ENCODE data around the gene EIF3B.
"Not testable (repeated sequence)": the region's sequence is repeated elsewhere in the genome, so short reads cannot be mapped to it uniquely, and the experiment has no call there.

Gene EIF3B

DNA sequence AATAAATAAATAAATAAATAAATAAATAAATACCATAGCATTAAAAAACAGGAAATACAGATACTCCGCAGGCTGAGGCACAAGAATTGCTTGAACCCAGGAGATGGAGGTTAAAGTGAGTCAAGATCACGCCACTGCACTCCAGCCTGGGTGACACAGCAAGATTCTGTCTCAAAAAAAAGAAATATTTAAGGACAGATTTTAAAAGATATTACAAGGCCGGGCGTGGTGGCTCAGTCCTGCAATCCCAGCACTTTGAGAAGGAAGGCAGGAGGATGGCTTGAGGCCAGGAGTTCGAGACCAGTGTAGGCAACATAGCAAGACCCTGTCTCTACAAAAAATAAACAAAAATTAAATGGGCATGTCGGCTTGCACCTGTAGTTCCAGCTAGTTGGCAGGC, 22.9 kb upstream of the EIF3B start:
- no peak overlapping the region for H3K27ac ChIP-seq (ENCODE audit: low read depth, low read length)
- no peak overlapping the region for H3K4ac ChIP-seq (ENCODE audit: low read depth, low read length)
- no peak overlapping the region for H2AK5ac ChIP-seq (ENCODE audit: low read length)
- H4K5ac ChIP-seq (ENCODE audit: low read length), result no peak overlapping the region
- DNase-seq, result no peak
- H2BK120ac ChIP-seq (ENCODE audit: low read depth, low read length), result no peak overlapping the region
- H3K56ac ChIP-seq (ENCODE audit: low read length), result no peak overlapping the region
- no peaks in the 10 kb centered on the region for H3K4me1 ChIP-seq (ENCODE audit: control insufficient read depth, low read depth, low read length)
- no peak overlapping the region for H2BK15ac ChIP-seq (replicated peaks; ENCODE audit: low read depth)
- H3K4me3 ChIP-seq (ENCODE audit: low read length), result no peak overlapping the region
- H2BK5ac ChIP-seq (ENCODE audit: low read length), result no peak overlapping the region
- no peaks in the 10 kb centered on the region for H3K79me2 ChIP-seq (ENCODE audit: control insufficient read depth, insufficient read depth, low read length)
- no peaks in the 10 kb centered on the region for H3K36me3 ChIP-seq (ENCODE audit: control insufficient read depth, insufficient read depth, low read length)
- no peak overlapping the region for H4K8ac ChIP-seq (ENCODE audit: low read depth, low read length)
- no peak overlapping the region for H3K23ac ChIP-seq (ENCODE audit: low read length)
- no CpG with 5 or more reads among the region's 6 CpGs for WGBS (ENCODE audit: extremely low coverage, insufficient coverage, low lambda C conversion rate)
- no peak overlapping the region for H3K4me2 ChIP-seq (ENCODE audit: low read length)
- no peaks in the 10 kb centered on the region for H3K79me1 ChIP-seq (ENCODE audit: low read length)
- no peaks in the 10 kb centered on the region for H3K27me3 ChIP-seq (ENCODE audit: insufficient read depth, low read length, poor library complexity)
- no peak overlapping the region for H3K18ac ChIP-seq (ENCODE audit: low read length)
- H3K9ac ChIP-seq (ENCODE audit: low read length), result no peak overlapping the region

DNA sequence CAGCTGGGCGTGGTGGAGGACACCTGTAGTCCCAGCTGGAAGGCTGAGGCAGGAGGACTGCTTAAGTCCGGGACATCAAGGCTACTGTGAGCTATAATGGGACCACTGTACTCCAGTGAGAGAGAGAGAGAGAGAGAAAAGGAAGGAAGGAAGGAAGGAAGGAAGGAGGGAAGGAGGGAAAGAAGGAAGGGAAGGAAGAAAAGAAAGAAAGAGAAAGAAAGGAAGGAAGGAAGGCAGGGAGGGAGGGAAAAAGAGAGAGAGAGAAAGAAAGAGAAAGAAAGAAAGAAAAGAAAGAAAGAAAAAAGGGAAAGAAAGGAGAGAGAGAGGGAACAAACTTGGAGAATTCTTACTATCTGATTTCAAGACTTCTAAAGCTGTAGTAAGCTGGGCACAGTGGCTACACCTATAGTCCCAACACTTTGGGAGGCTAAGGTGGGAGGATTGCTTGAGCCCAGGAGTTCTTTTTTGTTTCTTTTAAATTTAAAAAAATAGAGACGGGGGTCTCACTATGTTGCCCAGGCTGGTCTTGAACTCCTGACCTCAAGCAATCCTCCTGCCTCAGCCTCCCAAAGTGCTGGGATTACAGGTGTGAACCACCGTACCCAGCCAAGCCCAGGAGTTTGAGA, 21.9 kb upstream of the EIF3B start:
- not testable (repeated sequence) for H2BK120ac ChIP-seq (ENCODE audit: low read depth, low read length); H3K4me1 ChIP-seq (ENCODE audit: control insufficient read depth, low read depth, low read length)
- WGBS (ENCODE audit: extremely low coverage, insufficient coverage, low lambda C conversion rate), result no CpG with 5 or more reads among the region's 4 CpGs

DNA sequence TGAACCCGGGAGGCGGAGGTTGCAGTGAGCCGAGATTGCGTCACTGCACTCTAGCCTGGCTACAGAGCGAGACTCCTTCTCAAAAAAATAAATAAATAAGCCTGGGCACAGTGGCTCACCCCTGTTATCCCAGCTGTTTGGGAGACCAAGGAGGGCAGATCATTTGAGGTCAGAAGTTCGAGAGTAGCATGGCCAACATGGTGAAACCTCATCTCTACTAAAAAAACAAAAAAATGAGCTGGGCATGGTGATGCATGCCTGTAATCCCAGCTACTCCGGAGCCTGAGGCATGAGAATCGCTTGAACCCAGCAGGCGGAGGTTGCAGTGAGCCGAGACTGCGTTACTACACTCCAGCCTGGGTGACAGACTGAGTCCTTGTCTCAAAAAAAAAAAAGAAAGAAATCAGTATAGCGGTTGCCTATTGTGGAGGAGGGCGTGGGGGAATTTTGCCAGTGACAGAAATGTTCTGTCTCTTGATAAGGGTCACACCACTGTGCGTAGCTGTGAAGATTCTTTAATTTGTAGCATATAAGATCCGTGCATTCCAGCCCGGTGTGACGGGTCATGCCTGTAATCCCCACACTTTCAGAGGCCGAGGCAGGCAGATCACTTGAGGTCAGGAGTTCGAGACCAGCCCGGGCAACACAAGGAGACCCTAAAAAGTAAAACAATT, 17.9 kb upstream of the EIF3B start:
- no peak overlapping the region for H4K8ac ChIP-seq (ENCODE audit: low read depth, low read length)
- H3K27me3 ChIP-seq (ENCODE audit: insufficient read depth, low read length, poor library complexity), result no peaks in the 10 kb centered on the region
- H3K9ac ChIP-seq (ENCODE audit: low read length), result no peak overlapping the region
- no peak overlapping the region for H3K27ac ChIP-seq (ENCODE audit: low read depth, low read length)
- no peaks in the 10 kb centered on the region for H3K79me2 ChIP-seq (ENCODE audit: control insufficient read depth, insufficient read depth, low read length)
- H3K4me2 ChIP-seq (ENCODE audit: low read length), result no peak overlapping the region
- no peak overlapping the region for H3K56ac ChIP-seq (ENCODE audit: low read length)
- no peak overlapping the region for H3K23ac ChIP-seq (ENCODE audit: low read length)
- WGBS (ENCODE audit: extremely low coverage, insufficient coverage, low lambda C conversion rate), result no CpG with 5 or more reads among the region's 20 CpGs
- no peak overlapping the region for H2BK15ac ChIP-seq (replicated peaks; ENCODE audit: low read depth)
- no peak overlapping the region for H4K5ac ChIP-seq (ENCODE audit: low read length)
- no peak overlapping the region for H2AK5ac ChIP-seq (ENCODE audit: low read length)
- H3K79me1 ChIP-seq (ENCODE audit: low read length), result no peaks in the 10 kb centered on the region
- no peak overlapping the region for H2BK5ac ChIP-seq (ENCODE audit: low read length)
- DNase-seq, result no peak
- no peak overlapping the region for H2BK120ac ChIP-seq (ENCODE audit: low read depth, low read length)
- H3K18ac ChIP-seq (ENCODE audit: low read length), result no peak overlapping the region
- no peak overlapping the region for H3K4me3 ChIP-seq (ENCODE audit: low read length)
- H3K4ac ChIP-seq (ENCODE audit: low read depth, low read length), result no peak overlapping the region
- H3K36me3 ChIP-seq (ENCODE audit: control insufficient read depth, insufficient read depth, low read length), result no peaks in the 10 kb centered on the region
- no peaks in the 10 kb centered on the region for H3K4me1 ChIP-seq (ENCODE audit: control insufficient read depth, low read depth, low read length)

More for the DNA sequence above, 21.9 kb upstream of the EIF3B start:
- H3K23ac ChIP-seq (ENCODE audit: low read length); H4K5ac ChIP-seq (ENCODE audit: low read length); H3K36me3 ChIP-seq (ENCODE audit: control insufficient read depth, insufficient read depth, low read length); H3K79me2 ChIP-seq (ENCODE audit: control insufficient read depth, insufficient read depth, low read length); H3K27ac ChIP-seq (ENCODE audit: low read depth, low read length); H3K4me3 ChIP-seq (ENCODE audit: low read length); H3K4me2 ChIP-seq (ENCODE audit: low read length); H3K27me3 ChIP-seq (ENCODE audit: insufficient read depth, low read length, poor library complexity); H2AK5ac ChIP-seq (ENCODE audit: low read length); H4K8ac ChIP-seq (ENCODE audit: low read depth, low read length); H3K9ac ChIP-seq (ENCODE audit: low read length); H3K56ac ChIP-seq (ENCODE audit: low read length); H3K79me1 ChIP-seq (ENCODE audit: low read length); H3K4ac ChIP-seq (ENCODE audit: low read depth, low read length); H2BK15ac ChIP-seq (replicated peaks; ENCODE audit: low read depth); H2BK5ac ChIP-seq (ENCODE audit: low read length); H3K18ac ChIP-seq (ENCODE audit: low read length); DNase-seq: not testable (repeated sequence)

DNA sequence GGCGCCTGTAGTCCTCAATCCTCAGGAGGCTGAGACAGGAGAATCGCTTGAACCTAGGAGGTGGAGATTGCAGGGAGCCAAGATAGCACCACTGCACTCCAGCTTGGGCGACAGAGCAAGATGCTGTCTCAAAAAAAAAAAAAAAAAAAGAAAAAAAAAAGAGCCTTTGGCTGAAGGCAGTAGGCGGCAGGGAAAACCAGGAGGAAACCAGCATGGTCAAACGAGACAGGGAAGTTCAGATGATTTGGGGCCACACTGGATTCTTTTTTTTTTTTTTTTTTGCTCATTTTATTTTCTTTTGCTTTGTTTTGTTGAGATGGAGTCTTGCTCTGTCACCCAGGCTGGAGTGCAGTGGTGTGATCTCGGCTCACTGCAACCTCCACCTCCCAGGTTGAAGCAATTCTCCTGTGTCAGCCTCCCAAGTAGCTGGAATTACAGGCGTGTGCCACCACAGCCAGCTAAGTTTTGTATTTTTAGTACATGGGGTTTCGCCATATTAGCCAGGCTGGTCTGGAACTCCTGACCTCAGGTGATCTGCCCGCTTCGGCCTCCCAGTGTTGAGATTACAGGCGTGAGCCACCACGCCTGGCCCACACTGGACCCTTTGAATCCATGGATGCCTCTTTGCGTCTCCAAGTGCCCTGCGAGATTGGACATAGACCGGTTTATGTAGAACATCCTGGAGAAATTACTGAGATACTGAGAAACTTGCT, 7.1 kb upstream of the EIF3B start:
- H2BK120ac ChIP-seq (ENCODE audit: low read depth, low read length); H3K4me1 ChIP-seq (ENCODE audit: control insufficient read depth, low read depth, low read length); H3K18ac ChIP-seq (ENCODE audit: low read length); H3K4me3 ChIP-seq (ENCODE audit: low read length); H3K27ac ChIP-seq (ENCODE audit: low read depth, low read length); H3K36me3 ChIP-seq (ENCODE audit: control insufficient read depth, insufficient read depth, low read length); H4K8ac ChIP-seq (ENCODE audit: low read depth, low read length); H3K23ac ChIP-seq (ENCODE audit: low read length); H3K27me3 ChIP-seq (ENCODE audit: insufficient read depth, low read length, poor library complexity); H3K79me1 ChIP-seq (ENCODE audit: low read length); H4K5ac ChIP-seq (ENCODE audit: low read length); DNase-seq; H2BK5ac ChIP-seq (ENCODE audit: low read length); H2AK5ac ChIP-seq (ENCODE audit: low read length); H3K4me2 ChIP-seq (ENCODE audit: low read length); H3K56ac ChIP-seq (ENCODE audit: low read length); H2BK15ac ChIP-seq (replicated peaks; ENCODE audit: low read depth); H3K4ac ChIP-seq (ENCODE audit: low read depth, low read length); H3K79me2 ChIP-seq (ENCODE audit: control insufficient read depth, insufficient read depth, low read length); H3K9ac ChIP-seq (ENCODE audit: low read length): not testable (repeated sequence)
- WGBS (ENCODE audit: extremely low coverage, insufficient coverage, low lambda C conversion rate), result no CpG with 5 or more reads among the region's 15 CpGs

DNA sequence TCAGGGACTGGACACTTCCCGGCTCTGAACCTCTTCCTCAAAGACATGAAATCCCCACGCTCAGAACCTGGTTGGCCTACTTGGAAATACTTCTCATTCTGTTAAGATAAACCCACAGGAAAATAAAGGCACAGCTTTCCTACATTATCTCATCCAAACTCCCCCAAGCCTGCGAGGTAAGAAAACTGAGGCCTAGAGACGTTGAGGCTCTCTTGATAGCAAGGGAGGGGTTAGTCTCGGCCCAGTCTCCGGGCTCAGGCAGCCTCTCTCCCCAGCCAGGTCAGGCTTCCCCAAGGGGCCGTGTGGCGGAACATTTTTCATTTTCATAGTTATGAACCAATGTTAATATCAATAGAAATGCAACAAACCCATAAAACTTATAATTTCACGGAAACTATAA, 4.6 kb upstream of the EIF3B start:
- WGBS (ENCODE audit: extremely low coverage, insufficient coverage, low lambda C conversion rate), result no CpG with 5 or more reads among the region's 9 CpGs
- H3K36me3 ChIP-seq (ENCODE audit: control insufficient read depth, insufficient read depth, low read length), result no peaks in the 10 kb centered on the region

More for the DNA sequence above, 4.6 kb upstream of the EIF3B start:
- H4K8ac ChIP-seq (ENCODE audit: low read depth, low read length), result no peak overlapping the region
- H3K56ac ChIP-seq (ENCODE audit: low read length), result no peak overlapping the region
- no peaks in the 10 kb centered on the region for H3K27me3 ChIP-seq (ENCODE audit: insufficient read depth, low read length, poor library complexity)
- H3K9ac ChIP-seq (ENCODE audit: low read length), result no peak overlapping the region
- peaks cover 4% of the 10 kb centered on the region for H3K79me1 ChIP-seq (ENCODE audit: low read length)
- H2BK5ac ChIP-seq (ENCODE audit: low read length), result no peak overlapping the region
- no peaks in the 10 kb centered on the region for H3K4me1 ChIP-seq (ENCODE audit: control insufficient read depth, low read depth, low read length)
- H3K4me2 ChIP-seq (ENCODE audit: low read length), result no peak overlapping the region
- no peak overlapping the region for H3K23ac ChIP-seq (ENCODE audit: low read length)
- H2BK120ac ChIP-seq (ENCODE audit: low read depth, low read length), result no peak overlapping the region
- peaks cover 14% of the 10 kb centered on the region for H3K79me2 ChIP-seq (ENCODE audit: control insufficient read depth, insufficient read depth, low read length)
- no peak overlapping the region for H3K18ac ChIP-seq (ENCODE audit: low read length)
- no peak overlapping the region for H3K4ac ChIP-seq (ENCODE audit: low read depth, low read length)
- H2BK15ac ChIP-seq (replicated peaks; ENCODE audit: low read depth), result no peak overlapping the region
- H2AK5ac ChIP-seq (ENCODE audit: low read length), result no peak overlapping the region
- no peak overlapping the region for H4K5ac ChIP-seq (ENCODE audit: low read length)
- no peak overlapping the region for H3K4me3 ChIP-seq (ENCODE audit: low read length)
- DNase-seq, result no peak
- no peak overlapping the region for H3K27ac ChIP-seq (ENCODE audit: low read depth, low read length)
